ENCODE measurements around the gene SMPDL3B.

GRCh38 chr1:27958513-27958912, 23.7 kb downstream of the SMPDL3B start:
- no peak for TF ChIP-seq CTCF (IDR thresholded peaks at IDR 0.05)
- TF ChIP-seq EP300 (IDR thresholded peaks at IDR 0.05), result no peak
- TF ChIP-seq POLR2A (IDR thresholded peaks at IDR 0.05), result no peak

Data from sigmoid colon (tissue), 4 donors.